NCI-H1694 treated with DMSO at 0.1 percent for 48 hours (cell line): Measurements from ENCODE around the gene MASTL.
"Not testable (repeated sequence)": the region's sequence is repeated elsewhere in the genome, so short reads cannot be mapped to it uniquely, and the experiment has no call there.

ENCODE experiments used
- DNase-seq: peaks from one replicate; lab custom pipeline; 2025; lab: John Stamatoyannopoulos, UW

The MASTL gene

GRCh38 chr10:27155066-27155754 is at the start of gene MASTL:
MASTL (plus strand) TSS chr10:27155352; CDS start chr10:27155427, 75 bp downstream.
- DNase-seq = peak; percentile 44

DNA sequence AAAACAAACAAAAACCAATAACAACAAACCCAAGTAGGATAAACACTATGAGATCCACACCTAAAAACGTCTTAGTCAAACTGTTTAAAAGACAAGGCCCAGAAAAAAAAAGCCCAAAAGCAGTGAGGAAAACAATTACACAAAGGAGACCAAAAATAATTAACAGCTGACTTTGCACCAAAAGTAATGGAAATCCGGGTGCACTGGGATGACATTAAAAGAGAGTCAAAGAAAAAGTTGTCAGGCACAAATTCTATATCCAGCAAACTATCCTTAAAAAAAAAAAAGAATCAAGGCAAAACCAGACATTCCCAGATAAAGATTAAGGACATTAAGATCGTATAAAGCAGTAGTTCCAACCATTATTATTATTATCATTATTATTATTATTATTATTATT is 47.0 kb upstream of the MASTL start:
- DNase-seq = no peak

DNA sequence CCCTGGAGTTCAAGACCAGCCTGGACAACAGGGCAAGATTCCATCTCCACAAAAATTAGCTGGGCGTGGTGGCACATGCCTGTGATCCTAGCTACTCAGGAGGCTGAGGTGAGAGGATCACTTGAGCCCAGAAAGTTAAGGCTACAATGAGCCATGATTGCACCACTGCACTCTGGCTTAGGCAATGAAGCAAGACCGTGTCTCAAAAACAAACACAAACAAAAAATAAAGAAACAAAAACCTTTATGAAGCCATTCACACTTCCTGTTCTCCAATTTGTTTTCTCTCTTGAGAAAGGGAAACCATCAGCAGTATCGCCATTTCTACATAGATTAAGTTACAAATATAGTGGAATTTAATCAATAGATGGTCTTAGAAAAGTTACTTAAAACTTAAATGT is 20.8 kb upstream of the MASTL start:
- no peak for DNase-seq

DNA sequence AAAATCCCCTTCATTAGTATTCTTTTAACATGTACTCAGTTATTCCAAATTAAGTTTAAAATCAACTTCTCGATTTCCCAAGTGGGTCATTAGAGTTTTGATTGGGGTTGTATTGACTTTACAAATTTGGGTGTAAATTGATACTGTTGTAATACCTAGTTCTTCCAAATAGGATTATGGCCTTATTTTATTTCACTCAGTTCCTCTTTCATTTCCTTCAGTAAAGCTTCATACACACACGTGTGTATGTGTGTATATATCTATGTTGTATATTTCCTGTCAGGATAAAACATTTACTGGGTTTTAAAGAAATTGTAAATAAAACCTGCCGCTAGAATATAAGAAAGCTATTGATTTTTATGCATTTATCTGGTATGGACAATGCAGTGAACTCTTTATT is 16.9 kb upstream of the MASTL start:
- DNase-seq = no peak

- no peak for DNase-seq
Measured at GRCh38 chr10:27143686-27144085, 11.5 kb upstream of the MASTL start.

GRCh38 chr10:27145937-27146336 is 9.2 kb upstream of the MASTL start:
- no peak for DNase-seq

- no peak for DNase-seq
Measured at GRCh38 chr10:27147701-27148100, 7.5 kb upstream of the MASTL start.

- no peak for DNase-seq
Measured at GRCh38 chr10:27150261-27150660, 4.9 kb upstream of the MASTL start.

- no peak for DNase-seq
Measured at GRCh38 chr10:27152687-27153086, 2.5 kb upstream of the MASTL start.

DNA sequence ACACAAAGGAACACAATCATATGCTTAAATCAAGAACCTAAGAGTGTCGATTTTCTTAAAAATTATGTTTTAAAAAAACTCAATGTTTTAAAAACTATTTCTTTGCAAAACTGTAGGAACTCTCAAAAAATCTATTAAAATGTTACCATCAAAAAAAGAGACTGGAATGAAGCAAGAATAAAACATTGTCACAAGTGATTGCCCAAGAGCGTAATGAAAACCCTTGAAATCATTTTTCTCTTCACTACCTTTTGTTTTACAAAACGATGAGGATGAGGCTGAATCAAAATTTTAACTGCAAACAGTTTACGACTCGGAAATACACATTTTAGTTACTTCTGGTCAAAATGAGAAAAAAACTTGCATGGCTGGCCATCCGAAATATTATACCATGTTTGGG is 1.8 kb upstream of the MASTL start:
- no peak for DNase-seq

DNA sequence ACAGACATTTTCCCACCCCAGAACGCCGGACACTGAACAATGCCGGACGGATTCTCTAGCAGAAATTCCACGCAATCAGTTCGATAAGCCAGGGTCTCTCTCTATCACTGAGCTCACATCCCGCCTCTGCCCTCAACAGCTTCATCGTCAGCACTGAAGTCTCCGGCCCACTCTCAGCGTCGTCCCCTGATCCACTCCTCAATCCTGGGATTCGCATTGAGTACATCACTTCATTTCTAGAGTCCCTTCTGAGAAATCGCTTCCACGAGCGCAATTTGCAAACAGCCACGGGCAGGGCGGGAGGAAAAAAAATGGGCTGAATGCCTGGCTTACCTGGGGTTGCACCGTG is 1.3 kb upstream of the MASTL start:
- no peak for DNase-seq

GRCh38 chr10:27156566-27156965 is 1.4 kb downstream of the MASTL start:
- not testable (repeated sequence) for DNase-seq

GRCh38 chr10:27157150-27157549 is 2.0 kb downstream of the MASTL start:
- no peak for DNase-seq

DNA sequence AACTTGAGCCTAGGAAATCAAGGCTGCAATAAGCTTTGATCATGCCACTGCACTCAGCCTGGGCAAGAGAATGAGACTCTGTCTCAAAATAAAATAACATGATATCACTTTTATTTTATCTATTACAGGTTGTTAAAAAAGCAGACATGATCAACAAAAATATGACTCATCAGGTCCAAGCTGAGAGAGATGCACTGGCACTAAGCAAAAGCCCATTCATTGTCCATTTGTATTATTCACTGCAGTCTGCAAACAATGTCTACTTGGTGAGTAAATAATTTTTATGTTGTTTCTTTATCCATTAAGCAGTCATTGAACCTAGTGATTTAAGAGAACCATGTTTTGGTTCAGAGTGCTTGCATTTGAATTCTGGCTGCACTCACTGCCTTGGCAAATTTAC is 3.3 kb downstream of the MASTL start:
- DNase-seq = no peak

DNA sequence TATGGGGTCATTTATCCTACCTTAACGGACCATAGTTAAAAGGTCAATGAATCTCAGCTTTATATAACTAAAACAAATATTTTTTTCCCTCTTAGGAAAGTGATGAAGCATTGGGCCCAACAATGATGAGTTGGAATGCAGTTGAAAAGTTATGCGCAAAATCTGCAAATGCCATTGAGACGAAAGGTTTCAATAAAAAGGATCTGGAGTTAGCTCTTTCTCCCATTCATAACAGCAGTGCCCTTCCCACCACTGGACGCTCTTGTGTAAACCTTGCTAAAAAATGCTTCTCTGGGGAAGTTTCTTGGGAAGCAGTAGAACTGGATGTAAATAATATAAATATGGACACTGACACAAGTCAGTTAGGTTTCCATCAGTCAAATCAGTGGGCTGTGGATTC is 14.7 kb downstream of the MASTL start:
- DNase-seq = no peak

GRCh38 chr10:27188259-27188658 is 33.1 kb downstream of the MASTL start:
- no peak for DNase-seq

GRCh38 chr10:27188897-27189296 is 33.7 kb downstream of the MASTL start:
- DNase-seq = no peak

DNA sequence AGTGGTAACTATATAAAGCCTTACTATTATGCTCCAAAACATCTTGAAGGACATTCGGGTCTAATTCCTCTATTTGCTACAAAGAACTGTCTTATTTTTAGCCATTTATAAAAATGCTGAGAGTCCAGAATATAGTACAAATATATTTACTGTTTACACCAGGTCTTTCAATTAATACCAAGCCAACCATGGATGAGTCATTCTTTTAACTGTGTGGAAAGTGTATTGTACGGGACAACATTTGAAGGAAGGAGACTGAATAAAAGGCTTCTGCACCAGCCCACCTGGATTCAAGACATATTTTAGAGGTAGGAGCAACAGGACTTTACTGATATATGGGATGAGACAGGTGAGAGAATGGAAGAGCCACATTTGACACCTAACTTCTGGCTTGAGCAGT is 35.4 kb downstream of the MASTL start:
- DNase-seq = no peak

DNA sequence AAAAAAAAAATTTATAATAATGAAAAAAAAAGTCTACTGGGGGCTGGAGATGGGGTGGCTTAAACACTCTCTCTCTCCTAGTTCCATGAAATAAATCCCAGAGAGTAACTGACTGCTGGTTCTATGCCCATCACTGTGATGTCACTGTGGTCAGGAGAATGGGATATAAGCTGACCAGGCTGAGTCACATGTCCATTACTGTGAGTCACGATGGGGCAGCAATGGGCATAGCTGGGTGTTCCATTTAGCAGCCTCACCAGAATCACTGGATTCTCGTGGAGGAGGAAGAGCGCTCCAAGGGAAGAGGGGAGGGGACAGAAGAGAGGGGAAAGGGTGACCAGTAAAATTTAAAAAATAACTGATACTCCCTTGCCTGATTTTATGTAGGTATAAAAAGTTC is 37.1 kb downstream of the MASTL start:
- DNase-seq = no peak

DNA sequence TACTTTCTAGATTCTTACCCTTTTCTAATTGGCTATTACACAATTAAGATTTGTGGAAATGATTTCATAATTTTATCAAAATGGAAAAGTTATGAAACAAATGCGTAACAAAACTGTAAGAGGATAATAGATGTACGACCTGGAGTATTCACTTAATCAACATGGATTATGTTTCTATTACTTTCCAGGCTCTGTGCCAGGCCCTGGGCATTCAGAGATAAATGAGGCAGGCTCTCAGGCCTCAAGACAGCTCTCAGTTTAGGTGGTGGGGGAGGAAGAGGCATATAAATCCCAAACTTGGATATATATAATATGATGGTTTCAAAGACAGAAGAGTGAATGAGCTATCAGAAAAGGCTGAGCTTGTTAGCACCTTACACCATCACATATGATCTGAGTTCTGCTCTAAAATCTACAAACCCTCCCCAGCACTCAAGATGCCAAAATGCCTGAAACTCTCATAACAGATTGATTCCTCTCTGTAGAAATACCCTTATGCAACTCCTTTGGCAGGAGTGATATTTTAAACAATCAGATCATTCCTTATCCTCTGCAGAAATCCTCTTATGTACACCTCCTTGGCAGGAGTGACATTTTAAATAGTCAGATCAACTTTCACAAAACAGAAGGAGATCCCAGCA is 42.9 kb downstream of the MASTL start:
- no peak for DNase-seq

DNA sequence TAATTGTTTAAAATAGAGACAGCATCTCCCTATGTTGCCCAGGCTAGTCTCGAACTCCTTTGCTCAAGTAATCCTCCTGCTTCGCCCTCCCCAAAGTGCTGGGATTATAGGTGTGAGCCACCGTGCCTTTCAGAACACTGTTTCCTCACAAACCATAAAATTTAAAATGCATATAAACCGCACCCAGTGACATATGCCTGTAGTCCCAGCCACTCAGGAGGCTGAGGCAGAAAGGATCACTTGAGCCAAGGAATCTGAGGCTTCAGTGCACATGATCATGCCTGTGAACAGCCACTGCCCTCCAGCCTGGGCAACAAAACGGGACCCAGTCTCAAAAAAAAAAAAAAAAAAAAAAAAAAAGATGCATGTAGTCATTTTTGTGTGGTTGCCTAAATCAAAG is 48.7 kb downstream of the MASTL start:
- DNase-seq = no peak

DNA sequence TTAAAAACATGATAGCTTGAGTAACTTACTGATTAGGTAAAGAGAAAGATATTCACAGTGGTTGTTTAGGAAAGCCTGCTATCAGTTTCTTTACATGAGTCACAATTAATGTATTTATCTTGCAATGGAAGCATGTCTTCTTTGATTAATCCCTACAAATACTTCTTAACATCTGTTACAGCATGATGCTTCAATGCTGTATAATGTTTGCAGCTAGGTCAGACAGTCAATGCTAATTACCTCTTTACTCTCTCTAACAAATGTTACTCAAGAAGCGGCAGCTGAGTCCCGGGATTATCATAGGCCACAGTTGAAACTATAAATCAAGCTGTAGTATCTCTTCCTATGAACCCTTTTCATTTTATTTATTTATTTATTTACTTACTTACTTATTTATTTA is 52.2 kb downstream of the MASTL start:
- DNase-seq = no peak

DNA sequence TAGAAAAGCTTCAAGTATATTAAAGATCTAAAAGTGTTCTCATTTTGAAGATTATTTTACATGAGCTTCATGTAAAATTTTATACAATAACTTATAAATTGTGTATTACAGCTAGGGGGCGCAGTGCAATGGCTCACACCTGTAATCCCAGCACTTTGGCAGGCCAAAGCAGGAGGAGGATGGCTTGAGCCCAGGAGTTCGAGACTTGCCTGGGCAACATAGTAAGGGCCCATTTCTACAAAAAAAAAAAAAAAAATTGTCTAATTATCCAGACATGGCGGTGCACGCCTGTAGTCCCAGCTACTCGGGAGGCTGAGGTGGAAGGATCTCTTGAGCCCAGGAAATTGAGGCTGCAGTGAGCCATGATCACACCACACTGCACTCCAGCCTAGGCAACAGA is 68.8 kb downstream of the MASTL start:
- DNase-seq = no peak

DNA sequence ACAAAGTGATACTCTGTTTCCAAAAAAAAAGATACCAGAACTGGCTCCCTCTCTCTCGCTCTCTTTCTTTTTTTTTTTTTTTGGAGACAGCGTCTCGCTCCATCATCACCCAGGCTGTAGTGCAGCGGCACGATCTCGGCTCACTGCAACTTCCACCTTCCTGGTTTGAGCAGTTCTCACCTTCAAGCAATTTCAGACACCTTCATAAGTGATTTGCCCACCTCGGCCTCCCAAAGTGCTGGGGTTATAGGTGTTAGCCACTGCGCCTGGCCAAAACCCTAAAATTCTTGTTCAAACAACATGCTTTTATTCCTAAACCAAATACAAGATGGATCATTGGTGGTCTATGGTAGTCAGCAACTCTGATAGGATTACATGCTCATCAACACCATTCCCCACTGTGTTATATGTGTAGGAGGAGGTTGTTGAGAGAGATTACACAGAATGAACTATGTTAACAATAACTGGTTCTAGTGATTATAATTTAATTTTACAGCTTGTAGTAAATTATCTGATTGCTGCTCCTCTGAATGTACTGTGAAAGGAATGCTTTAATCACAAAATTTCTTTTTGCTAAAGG is 69.9 kb downstream of the MASTL start:
- no peak for DNase-seq
